ENCODE measurements around the gene E2F1.

DNA sequence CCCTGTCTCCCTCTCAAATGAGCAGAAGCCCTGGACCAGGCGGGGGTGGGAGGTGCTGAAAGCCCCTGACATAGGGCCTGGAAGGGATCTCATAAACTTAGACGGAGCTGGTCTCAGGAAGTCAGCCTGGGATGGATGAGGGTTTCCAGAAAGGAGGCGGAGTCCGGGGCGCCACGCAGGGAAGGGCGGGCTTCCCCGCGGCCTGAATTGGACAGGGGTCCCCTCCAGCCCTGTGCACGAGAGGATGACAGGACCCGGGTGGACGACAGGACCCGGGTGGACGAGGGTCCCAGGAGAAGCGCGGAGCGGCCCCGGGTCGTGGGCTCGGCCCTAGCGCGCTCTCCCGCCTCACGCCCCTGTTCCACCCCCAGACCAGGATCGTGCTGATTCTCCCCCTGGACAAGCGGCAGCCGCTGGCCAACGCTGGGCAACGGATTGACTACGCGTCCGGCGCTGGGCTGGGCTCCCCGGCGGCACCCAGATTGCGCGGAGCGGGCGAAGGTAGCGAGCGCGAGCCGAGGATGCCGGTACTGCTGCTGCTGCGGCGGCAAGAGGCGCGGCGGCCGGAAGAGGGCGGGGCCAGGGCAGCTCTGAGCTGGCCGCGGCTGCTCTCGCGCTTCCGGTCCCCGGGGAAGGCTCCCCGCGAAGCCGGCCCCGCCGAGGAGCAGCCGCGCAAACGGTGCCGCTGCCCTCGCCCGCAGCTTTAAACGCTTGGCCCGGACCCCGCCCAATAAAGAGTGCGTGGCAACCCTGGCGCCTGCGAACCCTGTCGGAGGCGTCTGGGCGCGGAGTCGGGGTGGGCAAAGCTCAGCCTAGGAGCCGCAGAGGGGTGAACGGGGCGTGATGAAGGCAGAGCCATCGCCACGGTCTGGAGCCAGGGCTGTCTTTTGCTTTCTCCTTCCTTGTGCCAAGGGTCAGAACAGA, 22.8 kb downstream of the E2F1 start:
- TF ChIP-seq CTCF (IDR thresholded peaks at IDR 0.05; ENCODE audit: low read depth, low read length, poor library complexity, severe bottlenecking) (no peak), EZH2phosphoT487 (IDR thresholded peaks at IDR 0.05; ENCODE audit: borderline replicate concordance, low read length) (no peak)

Data from DOHH2 (cell line).